Heart left ventricle (tissue), 16 donors: Measurements from ENCODE around the gene DOK5. TPM values are rescaled to one million over a fixed set of nuclear protein-coding genes. Genes with fewer than 3 reads are reported as not detected.

Experiments
- ATAC-seq, 4 donors: fragments of 200-7000 bp; cut with Tn5 transposase; one replicate each; pipeline ENCODE4 v1.9.1; 2020 to 2022; ENCODE audit warnings: moderate library complexity in 4 of 4, mild to moderate bottlenecking in 3 of 4, moderate number of reproducible peaks in 1 of 4
- DNase-seq, 5 donors: peaks; one replicate each; pipeline ENCODE4 v3.0.0-alpha.2; 2020
- H3K27ac ChIP-seq, 12 donors: fragments of 200-600 bp; sonication (generic) in 4 of 12; one replicate each; pipeline versions ENCODE4 v1.5.0 to v1.8.0; 2016 to 2022; ENCODE audit warnings: mild to moderate bottlenecking in 2 of 12
- H3K27me3 ChIP-seq, 9 donors: fragments of 200-600 bp; sonication (generic) in 2 of 9; one replicate each; pipeline versions ENCODE4 v1.5.1 to v1.8.0; 2016 to 2022; ENCODE audit warnings: mild to moderate bottlenecking in 3 of 9
- H3K36me3 ChIP-seq, 9 donors: fragments of 200-600 bp; sonication (generic) in 2 of 9; one replicate each; pipeline versions ENCODE4 v1.5.0 to v1.8.0; 2018 to 2022; ENCODE audit warnings: mild to moderate bottlenecking in 2 of 9
- H3K4me1 ChIP-seq, 12 donors: fragments of 200-600 bp; sonication (generic) in 4 of 12; one replicate each; pipeline versions ENCODE4 v1.5.0 to v1.8.0; 2016 to 2022; ENCODE audit warnings: mild to moderate bottlenecking in 3 of 12
- H3K4me3 ChIP-seq, 12 donors: fragments of 200-600 bp; sonication (generic) in 4 of 12; one replicate each; pipeline versions ENCODE4 v1.5.0 to v1.8.0; 2017 to 2022; ENCODE audit warnings: mild to moderate bottlenecking in 9 of 12, moderate library complexity in 4 of 12
- H3K9me3 ChIP-seq, 12 donors: fragments of 200-600 bp; sonication (generic) in 4 of 12; one replicate each; pipeline versions ENCODE4 v1.5.0 to v1.8.0; 2016 to 2022; ENCODE audit warnings: mild to moderate bottlenecking in 1 of 12
- POLR2A ChIP-seq, 2 donors: fragments of 450-650 bp; IDR thresholded peaks; one replicate each; pipeline ENCODE4 v1.6.1; 2017; ENCODE audit warnings: antibody characterized with exemption in 2 of 2, mild to moderate bottlenecking in 2 of 2, moderate library complexity in 2 of 2
- WGBS, 4 donors: extraction: QIAGEN DNeasy Blood & Tissue Kit in 2 of 4; methylation state at CpG; one replicate each; pipeline versions ENCODE4 v1.1.5 to v1.1.7; 2013 to 2018; 5-methylcytosine and 5-hydroxymethylcytosine counted together
- intact Hi-C, 10 donors: fragments of 100-400 bp; cut with DNase I; formaldehyde crosslinking; loops; one replicate each; pipeline versions ENCODE4 v1.11.1 to v1.14.2; 2022
- polyA plus RNA-seq, 2 donors: library from polyadenylated mRNA; stranded (reverse); fragments of 200-250 nt; gene quantifications; one replicate each; pipeline ENCODE4 v1.2.3, GENCODE V29; 2013
- total RNA-seq, 9 donors: library from RNA; depleted of rRNA in 2 of 9; stranded (reverse); fragments of >200 nt in 2 of 9; fragmentation: NEBNext Ultra II Directional in 3 of 9; extraction: Animal tissue kit (Norgen Biotek cat#: 25700) in 3 of 9; gene quantifications; one replicate each; pipeline versions ENCODE4 v1.1.0 to v1.2.4, GENCODE V29; 2016 to 2023
- TF ChIP-seq, protein P1 (sequence below), 12 donors: fragments of 200-600 bp; sonication (generic) in 4 of 12; IDR thresholded peaks; one replicate each; pipeline versions ENCODE4 v1.5.0 to v1.8.0; 2018 to 2022; ENCODE audit warnings: antibody characterized with exemption in 12 of 12, mild to moderate bottlenecking in 5 of 12
- donor health status: ischemic (EF 13 %, LVEDD 7.1; RV severe dilation, severe dysfunction).
- donor health status: healthy with polysubstance abuse.
- donor health status: DM: no; HTN: yes; CAD: no.
- donor health status: DM: no; HTN: no; CAD: no.
- donor health status: ischemic (EF 25% LVEDD 6.9; RV normal size, moderate dysfunction).
- donor health status: ischemic (EF 25% LVEDD 5.7; RV mildly dilated, moderate dysfunction).
- donor health status: healthy.
- donor health status: DM: yes; HTN: yes; CAD: no.
- donor health status: ischemic (EF 35%, LVEDD 5.7; RV mildly dilated, moderate dysfunction).
- donor health status: nonischemic (EF 11% LVEDD 7.7; RV severe dilation, severe dysfunction).
- donor health status: DM: yes; HTN: yes; CAD: no.
- donor health status: PGD.
- donor health status: ischemic (EF 29% LVEDD 5.4; RV normal size, mild dysfunction).
- donor health status: nonischemic (EF 23%, LVEDD 6.1; RV moderate dilation, normal function).

Gene DOK5
- total and polyA plus RNA-seq, 11 donors = 3.4 to 23.5 (median 6.4) TPM

DNA sequence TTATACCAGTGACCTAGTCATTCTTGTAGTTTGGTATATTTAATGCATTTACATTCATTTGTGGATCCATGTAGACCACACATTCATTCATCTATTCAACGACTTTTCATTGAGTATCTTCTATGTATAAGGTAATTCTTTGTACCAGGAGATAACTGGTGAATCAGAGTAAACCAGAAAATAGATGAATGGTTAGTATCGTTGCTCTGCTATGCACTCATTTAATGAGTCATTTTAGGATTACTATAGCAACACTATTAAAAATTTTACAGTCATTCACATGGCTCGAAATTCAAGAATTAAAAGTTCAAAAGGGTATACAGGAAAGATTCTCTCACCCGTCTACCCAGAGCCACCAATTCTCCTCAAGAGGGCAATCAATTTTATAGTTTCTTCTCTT, 26.8 kb downstream of the DOK5 start:
- Histone ChIP-seq H3K4me3 (no peak overlapping the region), H3K36me3 (no peaks in the 10 kb centered on the region), H3K27me3 (no peaks in the 10 kb centered on the region), H3K27ac (no peak overlapping the region), H3K9me3 (no peaks in the 10 kb centered on the region), H3K4me1 (peaks cover 0 to 8% (median 0%) of the 10 kb centered on the region in 12 donors)
- DNase-seq (no peak), ATAC-seq (no peak)
- intact Hi-C loops = no loop called here
- TF ChIP-seq POLR2A (IDR thresholded peaks at IDR 0.05) = no peak
- TF ChIP-seq, protein P1, sequence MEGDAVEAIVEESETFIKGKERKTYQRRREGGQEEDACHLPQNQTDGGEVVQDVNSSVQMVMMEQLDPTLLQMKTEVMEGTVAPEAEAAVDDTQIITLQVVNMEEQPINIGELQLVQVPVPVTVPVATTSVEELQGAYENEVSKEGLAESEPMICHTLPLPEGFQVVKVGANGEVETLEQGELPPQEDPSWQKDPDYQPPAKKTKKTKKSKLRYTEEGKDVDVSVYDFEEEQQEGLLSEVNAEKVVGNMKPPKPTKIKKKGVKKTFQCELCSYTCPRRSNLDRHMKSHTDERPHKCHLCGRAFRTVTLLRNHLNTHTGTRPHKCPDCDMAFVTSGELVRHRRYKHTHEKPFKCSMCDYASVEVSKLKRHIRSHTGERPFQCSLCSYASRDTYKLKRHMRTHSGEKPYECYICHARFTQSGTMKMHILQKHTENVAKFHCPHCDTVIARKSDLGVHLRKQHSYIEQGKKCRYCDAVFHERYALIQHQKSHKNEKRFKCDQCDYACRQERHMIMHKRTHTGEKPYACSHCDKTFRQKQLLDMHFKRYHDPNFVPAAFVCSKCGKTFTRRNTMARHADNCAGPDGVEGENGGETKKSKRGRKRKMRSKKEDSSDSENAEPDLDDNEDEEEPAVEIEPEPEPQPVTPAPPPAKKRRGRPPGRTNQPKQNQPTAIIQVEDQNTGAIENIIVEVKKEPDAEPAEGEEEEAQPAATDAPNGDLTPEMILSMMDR (IDR thresholded peaks at IDR 0.05) = no peak
- 83 to 88% (median 84%) methylated on average over 4 of the region's 4 CpGs for WGBS, 4 donors

DNA sequence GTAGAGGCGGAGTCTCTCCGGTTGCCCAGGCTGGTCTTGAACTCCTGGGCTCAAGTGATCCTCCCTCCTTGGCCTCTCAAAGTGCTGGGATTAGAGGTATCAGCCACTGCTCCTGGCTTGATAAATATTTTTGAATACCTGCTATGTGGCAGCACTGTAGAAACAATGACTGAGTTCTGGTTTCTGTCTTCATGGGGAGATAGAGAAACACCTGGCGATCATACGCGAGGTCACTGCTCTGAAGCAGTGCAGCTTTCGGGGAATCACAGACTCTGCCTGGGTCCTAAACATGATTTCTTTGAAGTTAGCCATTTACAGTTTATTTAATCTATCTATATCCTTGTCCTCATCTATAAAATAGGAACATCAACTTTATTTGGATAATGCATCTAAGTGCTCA, 31.2 kb downstream of the DOK5 start:
- TF ChIP-seq, protein P1 (IDR thresholded peaks at IDR 0.05) = no peak
- no peak for TF ChIP-seq POLR2A (IDR thresholded peaks at IDR 0.05)
- Histone ChIP-seq H3K9me3 (no peaks in the 10 kb centered on the region), H3K27me3 (no peaks in the 10 kb centered on the region), H3K4me3 (no peak overlapping the region), H3K36me3 (no peaks in the 10 kb centered on the region), H3K27ac (no peak overlapping the region), H3K4me1 (peaks cover 0 to 8% (median 0%) of the 10 kb centered on the region in 12 donors)
- DNase-seq (no peak), ATAC-seq (no peak)
- intact Hi-C loops = no loop called here
- 93 to 97% (median 96%) methylated on average over 6 of the region's 6 CpGs for WGBS, 4 donors

DNA sequence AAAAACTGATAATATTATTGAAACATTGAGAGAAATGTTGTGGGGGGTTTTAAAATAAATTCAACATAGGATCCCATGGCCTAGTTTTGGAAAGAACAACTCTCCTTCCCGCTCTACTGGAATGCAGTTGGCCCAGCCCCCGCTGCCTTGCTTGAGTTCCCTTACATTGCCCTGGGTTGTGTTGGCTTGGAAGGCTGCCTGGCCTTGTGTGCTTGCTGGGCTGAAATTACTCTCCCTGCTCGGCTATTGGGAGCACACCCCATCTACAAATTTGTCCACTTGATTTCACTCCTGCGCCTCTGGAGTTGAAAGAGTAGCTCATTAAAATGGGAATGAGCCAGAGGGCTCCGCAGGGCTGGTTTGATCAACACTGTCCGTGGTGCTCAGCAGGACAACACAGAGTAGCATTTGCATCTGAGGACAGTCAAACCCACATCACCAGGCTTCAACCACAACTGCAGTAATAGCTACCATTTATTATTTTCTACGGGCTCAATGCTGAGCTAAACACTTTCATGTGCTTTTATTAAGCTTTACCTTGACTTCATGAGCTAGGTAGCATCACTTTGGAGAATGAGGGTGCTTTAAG, 35.2 kb downstream of the DOK5 start:
- peak overlapping the region in 1 of 12 donors; percentile 46 for H3K27ac ChIP-seq
- peaks cover 0 to 10% (median 0%) of the 10 kb centered on the region in 12 donors for H3K9me3 ChIP-seq
- H3K4me3 ChIP-seq = no peak overlapping the region
- ATAC-seq = peak in 3 of 4 donors; percentile 83 to 86 (median 84)
- no peaks in the 10 kb centered on the region for H3K36me3 ChIP-seq
- WGBS, 4 donors = 53 to 73% (median 58%) methylated on average over 7 of the region's 7 CpGs
- peak in 4 of 5 donors; percentile 31 to 74 (median 54) for DNase-seq
- no peaks in the 10 kb centered on the region for H3K27me3 ChIP-seq
- intact Hi-C loops = no loop called here
- peaks cover 0 to 8% (median 0%) of the 10 kb centered on the region in 12 donors for H3K4me1 ChIP-seq
- TF ChIP-seq POLR2A (IDR thresholded peaks at IDR 0.05) = no peak
- TF ChIP-seq, protein P1 (IDR thresholded peaks at IDR 0.05) = no peak

DNA sequence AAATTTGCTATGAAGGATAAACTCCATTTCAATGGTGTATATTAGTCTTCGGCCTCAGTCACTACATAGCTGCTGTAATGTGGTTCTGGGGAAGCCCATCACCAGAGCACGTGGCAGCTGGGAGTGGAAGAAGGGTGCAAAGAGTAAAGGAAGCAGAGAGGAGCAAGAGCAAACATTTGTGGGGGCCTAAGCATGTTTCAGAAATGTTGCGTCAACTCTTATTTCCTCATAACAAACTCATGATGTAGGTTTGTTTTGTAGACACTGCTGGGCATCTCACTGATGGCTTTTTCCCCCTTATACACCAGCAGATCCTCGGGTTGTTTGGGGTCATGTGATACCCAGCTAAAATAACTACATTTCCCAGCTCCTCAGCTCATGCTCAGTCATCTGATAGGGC, 37.3 kb downstream of the DOK5 start:
- H3K36me3 ChIP-seq = no peaks in the 10 kb centered on the region

More for the DNA sequence above, 37.3 kb downstream of the DOK5 start:
- TF ChIP-seq POLR2A (IDR thresholded peaks at IDR 0.05) = no peak
- TF ChIP-seq, protein P1 (IDR thresholded peaks at IDR 0.05) = no peak
- ATAC-seq (no peak), DNase-seq (no peak)
- no peaks in the 10 kb centered on the region for H3K27me3 ChIP-seq
- H3K4me3 ChIP-seq = no peak overlapping the region
- H3K4me1 ChIP-seq = peaks cover 0 to 8% (median 0%) of the 10 kb centered on the region in 12 donors
- intact Hi-C loops = no loop called here
- WGBS, 4 donors = 81 to 92% (median 86%) methylated on average over 4 of the region's 4 CpGs
- no peak overlapping the region for H3K27ac ChIP-seq
- peaks cover 0 to 10% (median 0%) of the 10 kb centered on the region in 12 donors for H3K9me3 ChIP-seq
